ENCODE data around the gene SOX8.

Gene SOX8

GRCh38 chr16:938136-938535 lies 43.4 kb upstream of the SOX8 start:
- CTCF ChIA-PET: no interaction called here
- no peak for DNase-seq (ENCODE audit: extremely low spot score)
- POLR2A ChIA-PET: no interaction called here
- TF ChIP-seq CTCF (IDR thresholded peaks at IDR 0.05; ENCODE audit: control extremely low read depth, extremely low read depth, low read depth, missing control alignments): no peak

- POLR2A ChIA-PET: no interaction called here
Measured at GRCh38 chr16:938752-939151, 42.8 kb upstream of the SOX8 start.

DNA sequence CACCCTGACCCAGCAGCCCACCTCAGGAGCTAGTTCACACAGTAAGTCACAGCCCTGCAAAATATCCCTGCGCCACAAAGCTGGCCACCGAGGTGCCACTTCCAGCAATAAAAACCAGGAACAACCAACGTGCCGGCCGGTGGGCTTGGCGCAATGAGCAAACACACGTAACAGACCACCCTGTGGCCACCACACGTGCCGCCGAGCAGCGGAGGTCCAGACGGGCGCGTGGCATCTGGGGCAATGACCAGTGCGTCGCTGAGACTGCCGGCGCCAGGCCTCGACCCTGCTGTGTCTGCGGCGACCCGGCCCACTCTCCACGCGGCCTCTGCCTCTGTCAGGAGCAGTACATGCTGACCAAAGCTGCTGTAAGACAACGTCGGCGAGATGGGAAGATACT lies 42.3 kb upstream of the SOX8 start:
- ChIA-PET POLR2A (no interaction called here), CTCF (no interaction called here)
- no peak for DNase-seq (ENCODE audit: extremely low spot score)
- TF ChIP-seq CTCF (IDR thresholded peaks at IDR 0.05; ENCODE audit: control extremely low read depth, extremely low read depth, low read depth, missing control alignments): no peak

More at GRCh38 chr16:938752-939151, 42.8 kb upstream of the SOX8 start:
- TF ChIP-seq CTCF (IDR thresholded peaks at IDR 0.05; ENCODE audit: control extremely low read depth, extremely low read depth, low read depth, missing control alignments): no peak
- CTCF ChIA-PET: no interaction called here
- no peak for DNase-seq (ENCODE audit: extremely low spot score)

DNA sequence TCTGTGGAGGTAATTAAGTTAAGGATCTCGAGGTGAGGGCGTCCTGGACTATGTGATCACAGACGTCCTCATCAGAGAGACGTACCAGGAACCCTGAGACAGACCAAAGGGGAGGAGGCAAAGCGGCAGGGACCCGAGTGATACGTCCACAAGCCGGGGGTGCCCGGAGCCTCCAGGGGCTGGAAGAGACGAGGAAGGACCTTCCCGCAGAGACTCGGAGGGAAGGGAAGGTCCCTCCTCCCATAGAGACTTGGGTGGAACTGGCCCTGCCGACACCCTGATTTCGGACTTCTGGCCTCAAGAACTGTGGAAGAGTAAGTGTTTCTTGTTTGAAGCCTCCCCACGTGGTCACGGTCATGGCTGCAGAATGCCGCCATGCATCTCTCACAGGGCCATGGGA lies 41.6 kb upstream of the SOX8 start:
- ChIA-PET POLR2A (no interaction called here), CTCF (no interaction called here)
- TF ChIP-seq CTCF (IDR thresholded peaks at IDR 0.05; ENCODE audit: control extremely low read depth, extremely low read depth, low read depth, missing control alignments): no peak
- DNase-seq (ENCODE audit: extremely low spot score): no peak

- ChIA-PET POLR2A (no interaction called here), CTCF (no interaction called here)
- no peak for TF ChIP-seq CTCF (IDR thresholded peaks at IDR 0.05; ENCODE audit: control extremely low read depth, extremely low read depth, low read depth, missing control alignments)
- no peak for DNase-seq (ENCODE audit: extremely low spot score)
Measured at GRCh38 chr16:942436-943060, 39.0 kb upstream of the SOX8 start.

DNA sequence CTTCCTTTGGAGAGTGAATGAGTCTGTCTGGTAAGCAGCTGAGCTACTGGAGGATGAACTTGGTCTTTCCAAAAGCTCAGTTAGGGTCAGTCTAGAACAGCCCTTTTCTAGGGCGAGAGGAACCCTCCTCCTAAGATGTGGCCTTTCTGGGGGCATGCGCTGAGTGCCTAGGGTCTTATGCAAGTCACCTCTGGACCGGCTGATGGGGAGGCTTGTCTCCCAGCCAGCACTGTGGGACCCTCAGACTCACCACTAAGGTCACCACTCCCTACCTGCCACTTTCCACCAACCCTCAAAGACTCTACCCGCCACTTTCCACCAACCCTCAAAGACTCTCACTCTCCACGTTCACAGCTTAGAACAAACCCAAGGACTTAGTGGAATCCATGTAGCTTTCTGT lies 37.6 kb upstream of the SOX8 start:
- POLR2A ChIA-PET: no interaction called here
- no peak for TF ChIP-seq CTCF (IDR thresholded peaks at IDR 0.05; ENCODE audit: control extremely low read depth, extremely low read depth, low read depth, missing control alignments)
- DNase-seq (ENCODE audit: extremely low spot score): no peak
- CTCF ChIA-PET: interaction anchor here (1.1 kb wide), 1 partner anchor 13 kb away, joined by 3 read pairs; no protein-coding TSS in a partner anchor

Measured in GM10248 (cell line).